SK-N-SH (cell line): ENCODE data around the gene NTNG1. TPM values are rescaled to one million over a fixed set of nuclear protein-coding genes. Genes with fewer than 3 reads are reported as not detected.

ENCODE experiments used
- CTCF ChIA-PET: fragments of 300-600, 350-600 bp; formaldehyde crosslinking; extraction: SDS; loops from one replicate; lab custom pipeline; 2021; lab: Yijun Ruan, JAX
- POLR2A ChIA-PET: fragments of 350-600 bp; sonication (Branson Sonifier 250); formaldehyde crosslinking; extraction: SDS; loops from one replicate; lab custom pipeline; 2020; ENCODE audit warnings: antibody characterized with exemption, inconsistent platforms; lab: Yijun Ruan, JAX
- DNase-seq: peaks from one replicate; pipeline ENCODE4 v3.0.0; 2012
- H2AFZ ChIP-seq: fragments of 200-600 bp; sonication (generic); 2 replicates; pipeline ENCODE4 v1.8.1; 2016; ENCODE audit warnings: antibody characterized with exemption, mild to moderate bottlenecking, low read depth
- H3F3A ChIP-seq: fragments of 200-600 bp; sonication (generic); replicated peaks from 2 replicates; pipeline ENCODE3; 2016; ENCODE audit warnings: antibody characterized with exemption, mild to moderate bottlenecking; ENCODE audit not compliant: insufficient read depth
- H3K27ac ChIP-seq, 2 experiments: fragments of 200-500 bp in 1 of 2; fragments of 200-600 bp in 1 of 2; sonication (Bioruptor generic) in 1 of 2; sonication (generic), shearing (Covaris generic) in 1 of 2; 2 replicates each; pipeline versions ENCODE4 v1.5.1 to v1.6.1; 2014 to 2016; ENCODE audit warnings: low read depth in 2 of 2, inconsistent platforms in 1 of 2, low read length in 1 of 2, mild to moderate bottlenecking in 1 of 2, mixed read lengths in 1 of 2
- H3K27me3 ChIP-seq: fragments of 200-600 bp; sonication (generic), shearing (Covaris generic); 2 replicates; pipeline ENCODE4 v1.6.1; 2016; ENCODE audit warnings: mixed run types; ENCODE audit not compliant: insufficient read depth
- H3K36me3 ChIP-seq, 2 experiments: fragments of 200-500 bp in 1 of 2; fragments of 200-600 bp in 1 of 2; sonication (Bioruptor generic) in 1 of 2; sonication (generic) in 1 of 2; replicated peaks in 1 of 2; 2 replicates each; pipeline versions ENCODE3 to v1.5.1; 2014 to 2016; ENCODE audit warnings: low read length in 1 of 2, mild to moderate bottlenecking in 1 of 2; ENCODE audit not compliant: insufficient read depth in 2 of 2, control insufficient read depth in 1 of 2
- H3K4me1 ChIP-seq, 2 experiments: fragments of 200-500 bp in 1 of 2; fragments of 200-600 bp in 1 of 2; sonication (Bioruptor generic) in 1 of 2; sonication (generic), shearing (Covaris generic) in 1 of 2; 2 replicates each; pipeline versions ENCODE4 v1.5.1 to v1.6.1; 2014 to 2016; ENCODE audit warnings: low read depth in 1 of 2, low read length in 1 of 2, mixed run types in 1 of 2; ENCODE audit not compliant: insufficient read depth in 2 of 2, control insufficient read depth in 1 of 2
- H3K4me2 ChIP-seq: fragments of 200-600 bp; sonication (generic), shearing (Covaris generic); 2 replicates; pipeline ENCODE4 v1.6.1; 2017; ENCODE audit warnings: mixed run types
- H3K4me3 ChIP-seq, 2 experiments: fragments of 200-500 bp in 1 of 2; fragments of 200-600 bp in 1 of 2; sonication (Bioruptor generic) in 1 of 2; sonication (generic), shearing (Covaris generic) in 1 of 2; 2 replicates each; pipeline versions ENCODE4 v1.5.1 to v1.8.1; 2014 to 2016; ENCODE audit warnings: low read depth in 2 of 2, inconsistent platforms in 1 of 2, low read length in 1 of 2, mild to moderate bottlenecking in 1 of 2, mixed read lengths in 1 of 2, moderate library complexity in 1 of 2
- H3K79me2 ChIP-seq: fragments of 200-600 bp; sonication (generic); 2 replicates; pipeline ENCODE4 v1.8.1; 2017; ENCODE audit warnings: mild to moderate bottlenecking; ENCODE audit not compliant: insufficient read depth
- H3K9ac ChIP-seq: fragments of 200-600 bp; sonication (generic); 2 replicates; pipeline ENCODE4 v1.6.1; 2017; ENCODE audit warnings: mixed run types
- H3K9me2 ChIP-seq: fragments of 200-600 bp; sonication (generic); 2 replicates; pipeline ENCODE4 v1.6.1; 2017; ENCODE audit warnings: mixed run types
- H3K9me3 ChIP-seq: fragments of 200-600 bp; sonication (generic); 2 replicates; pipeline ENCODE4 v1.6.1; 2017; ENCODE audit warnings: mixed run types, mild to moderate bottlenecking, moderate library complexity
- H4K20me1 ChIP-seq: fragments of 200-600 bp; sonication (generic); 2 replicates; pipeline ENCODE4 v1.6.1; 2017; ENCODE audit warnings: mild to moderate bottlenecking, mixed run types; ENCODE audit not compliant: insufficient read depth
- ELF1 ChIP-seq: IDR thresholded peaks from 2 replicates; pipeline ENCODE4 v1.4.0; 2012
- EZH2phosphoT487 ChIP-seq: fragments of 200-600 bp; sonication (generic); IDR thresholded peaks from 2 replicates; pipeline ENCODE4 v1.6.1; 2017; ENCODE audit warnings: low read depth, mixed run types, mild to moderate bottlenecking, antibody characterized with exemption, moderate library complexity, borderline replicate concordance
- FOSL2 ChIP-seq: IDR thresholded peaks from 2 replicates; pipeline ENCODE4 v1.4.0; 2012; ENCODE audit warnings: low read depth, mild to moderate bottlenecking, moderate library complexity, borderline replicate concordance
- GABPA ChIP-seq: IDR thresholded peaks from 2 replicates; pipeline ENCODE4 v1.4.0; 2012; ENCODE audit warnings: low read depth, mild to moderate bottlenecking
- GATA2 ChIP-seq: sonication (generic); formaldehyde crosslinking; IDR thresholded peaks from 2 replicates; pipeline ENCODE4 v1.5.0; 2020; ENCODE audit warnings: mild to moderate bottlenecking, missing genetic modification reagents
- IRF3 ChIP-seq: fragments of 150-350 bp; IDR thresholded peaks from 2 replicates; pipeline ENCODE4 v1.6.1; 2016; ENCODE audit warnings: mild to moderate bottlenecking, low read depth, low read length
- MXI1 ChIP-seq: IDR thresholded peaks from 2 replicates; pipeline ENCODE4 v1.6.1; 2012; ENCODE audit warnings: mild to moderate bottlenecking, low read depth, low read length, improper control_type of control experiment
- NFIC ChIP-seq: IDR thresholded peaks from 2 replicates; pipeline ENCODE4 v1.4.0; 2012; ENCODE audit warnings: borderline replicate concordance
- NRF1 ChIP-seq: IDR thresholded peaks from 2 replicates; pipeline ENCODE4 v1.6.1; 2012; ENCODE audit warnings: low read depth, mild to moderate bottlenecking, low read length
- POLR2AphosphoS5 ChIP-seq: IDR thresholded peaks from 2 replicates; pipeline ENCODE4 v1.6.1; 2012; ENCODE audit warnings: low read depth, low read length
- RAD21 ChIP-seq: IDR thresholded peaks from 2 replicates; pipeline ENCODE4 v1.6.1; 2012; ENCODE audit warnings: mild to moderate bottlenecking, low read length
- RCOR1 ChIP-seq: fragments of 150-350 bp; IDR thresholded peaks from 2 replicates; pipeline ENCODE4 v1.6.1; 2017; ENCODE audit warnings: antibody characterized with exemption, low read length
- RFX5 ChIP-seq: IDR thresholded peaks from 2 replicates; pipeline ENCODE4 v1.6.1; 2012; ENCODE audit warnings: mild to moderate bottlenecking, improper control_type of control experiment, low read length
- SMC3 ChIP-seq: IDR thresholded peaks from 2 replicates; pipeline ENCODE4 v1.6.1; 2012; ENCODE audit warnings: low read depth, low read length, improper control_type of control experiment
- TAF1 ChIP-seq: IDR thresholded peaks from 2 replicates; pipeline ENCODE4 v1.6.1; 2012; ENCODE audit warnings: low read depth, mild to moderate bottlenecking, low read length, moderate library complexity, borderline replicate concordance
- TCF12 ChIP-seq: IDR thresholded peaks from 2 replicates; pipeline ENCODE4 v1.4.0; 2012
- WGBS: methylation state at CpG from one replicate; pipeline ENCODE4 v1.1.6; 2017; ENCODE audit warnings: low lambda C conversion rate; 5-methylcytosine and 5-hydroxymethylcytosine counted together
- polyA plus RNA-seq, 3 experiments: library from polyadenylated mRNA; depleted of rRNA; stranded (reverse); fragments of >200 nt; gene quantifications; 2 replicates each; pipeline ENCODE4 v1.2.3, GENCODE V29; 2012
- TF ChIP-seq, protein P1 (sequence below): IDR thresholded peaks from 2 replicates; pipeline ENCODE4 v1.4.0; 2012; ENCODE audit warnings: low read depth
- TF ChIP-seq, protein P2 (sequence below): IDR thresholded peaks from 2 replicates; pipeline ENCODE4 v1.4.0; 2012; ENCODE audit warnings: low read depth, borderline replicate concordance

Gene NTNG1
- polyA plus RNA-seq, 1 of the 3 experiments (the other 2 are of a cell fraction), result 0.03 TPM

DNA sequence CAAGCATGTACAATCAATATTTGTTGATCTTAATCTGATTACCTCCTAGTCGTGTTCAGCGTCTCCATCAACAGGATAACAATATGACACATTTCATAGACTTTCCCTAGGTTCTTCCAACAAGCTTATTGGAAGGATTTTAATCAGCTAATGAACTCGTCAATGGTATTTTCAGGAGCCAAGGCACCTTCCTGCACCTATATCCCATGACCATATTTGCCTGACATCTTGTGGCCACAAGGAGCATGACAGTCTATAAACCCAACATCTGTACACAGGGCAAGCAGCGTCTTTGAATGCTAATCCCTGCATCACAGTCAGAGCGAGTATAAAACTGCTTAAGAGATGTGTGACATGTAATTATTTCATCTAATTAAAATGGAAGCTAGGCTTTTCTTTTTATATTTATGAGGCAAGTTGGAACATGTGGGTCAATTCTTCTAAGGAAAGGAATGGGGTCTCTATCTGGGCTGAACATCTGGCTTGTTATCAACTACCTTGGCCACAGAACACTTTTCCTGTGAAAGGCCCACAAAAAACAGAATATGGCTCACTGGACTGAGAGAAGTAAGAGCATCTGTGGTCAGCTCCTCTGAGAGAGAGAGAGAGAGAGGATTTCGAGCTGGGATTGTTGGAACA lies 388.8 kb downstream of the NTNG1 start (continued):
- TF ChIP-seq IRF3 (no peak), NFIC (no peak), MXI1 (no peak), FOSL2 (no peak), POLR2AphosphoS5 (no peak), TAF1 (no peak), RFX5 (no peak), GABPA (no peak), GATA2 (CRISPR knock-in tag) (peak; percentile 18; the same call in 1 of the 2 replicates)
- TF ChIP-seq, protein P1, sequence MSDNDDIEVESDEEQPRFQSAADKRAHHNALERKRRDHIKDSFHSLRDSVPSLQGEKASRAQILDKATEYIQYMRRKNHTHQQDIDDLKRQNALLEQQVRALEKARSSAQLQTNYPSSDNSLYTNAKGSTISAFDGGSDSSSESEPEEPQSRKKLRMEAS, result no peak

DNA sequence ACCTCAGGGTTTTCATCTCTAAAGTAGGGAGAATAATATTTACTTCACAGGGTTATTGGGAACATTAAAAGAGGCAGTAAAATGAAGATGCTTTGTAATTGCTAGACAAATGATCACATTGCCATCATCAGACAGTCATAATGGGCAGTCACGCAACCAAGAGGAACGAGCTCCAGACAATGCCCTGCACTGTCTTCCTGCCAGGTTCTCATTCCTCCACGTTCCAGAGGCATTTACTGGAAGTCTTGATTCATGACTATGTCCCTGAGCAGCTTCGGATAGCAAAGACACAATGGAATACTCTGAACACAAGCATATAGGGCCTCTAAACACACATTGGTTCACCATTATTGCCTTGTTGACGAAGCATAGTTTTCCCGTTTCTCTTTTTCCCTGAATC lies 389.7 kb downstream of the NTNG1 start:
- Histone ChIP-seq H3K9me3 (no peaks in the 10 kb centered on the region), H3K4me1 (peaks cover 0 to 14% of the 10 kb centered on the region in 2 experiments; a peak in 2 of 4 replicates), H3K27ac (no peak overlapping the region), H3K27me3 (no peaks in the 10 kb centered on the region), H2AFZ (no peak overlapping the region), H3K79me2 (no peaks in the 10 kb centered on the region), H3K4me2 (no peak overlapping the region), H4K20me1 (no peaks in the 10 kb centered on the region), H3K9me2 (no peaks in the 10 kb centered on the region), H3K36me3 (no peaks in the 10 kb centered on the region), H3K9ac (no peak overlapping the region), H3F3A (no peaks in the 10 kb centered on the region), H3K4me3 (no peak overlapping the region)
- ChIA-PET CTCF (interaction anchor here (0.9 to 5.0 kb wide), 22 partner anchors 8 to 386 kb away, joined by 3 to 36 read pairs (median 6); no protein-coding TSS in a partner anchor), POLR2A (no interaction called here)
- 49% methylated on average over 6 of the region's 6 CpGs for WGBS
- TF ChIP-seq TCF12 (no peak), ELF1 (no peak), FOSL2 (no peak), RCOR1 (no peak), NRF1 (no peak), RAD21 (no peak), SMC3 (no peak), TAF1 (no peak), GATA2 (CRISPR knock-in tag) (no peak), EZH2phosphoT487 (no peak), RFX5 (no peak)
- TF ChIP-seq, protein P1, result no peak
- TF ChIP-seq, protein P2, sequence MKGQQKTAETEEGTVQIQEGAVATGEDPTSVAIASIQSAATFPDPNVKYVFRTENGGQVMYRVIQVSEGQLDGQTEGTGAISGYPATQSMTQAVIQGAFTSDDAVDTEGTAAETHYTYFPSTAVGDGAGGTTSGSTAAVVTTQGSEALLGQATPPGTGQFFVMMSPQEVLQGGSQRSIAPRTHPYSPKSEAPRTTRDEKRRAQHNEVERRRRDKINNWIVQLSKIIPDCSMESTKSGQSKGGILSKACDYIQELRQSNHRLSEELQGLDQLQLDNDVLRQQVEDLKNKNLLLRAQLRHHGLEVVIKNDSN, result no peak
- no peak for DNase-seq
